HG02884 (cell line): ENCODE data around the gene RAB11B.
A peak's percentile ranks its signal among the peaks of the same experiment; 100 is the strongest.
"Not testable (repeated sequence)": the region's sequence is repeated elsewhere in the genome, so short reads cannot be mapped to it uniquely, and the experiment has no call there.

ENCODE experiments used
- ATAC-seq: cut with Tn5 transposase; IDR thresholded peaks from one replicate; pipeline ENCODE4 v1.9.1; 2021; ENCODE audit warnings: mild to moderate bottlenecking, moderate library complexity; ENCODE audit not compliant: unreplicated experiment

The RAB11B gene

GRCh38 chr19:8425331-8425730, 35.2 kb downstream of the RAB11B start:
- ATAC-seq = not testable (repeated sequence)

GRCh38 chr19:8426283-8426682, 36.1 kb downstream of the RAB11B start:
- ATAC-seq = no peak

GRCh38 chr19:8429044-8429443, 38.9 kb downstream of the RAB11B start:
- no peak for ATAC-seq

- no peak for ATAC-seq
Measured at GRCh38 chr19:8429826-8430225, 39.7 kb downstream of the RAB11B start.

- no peak for ATAC-seq
Measured at GRCh38 chr19:8430650-8431049, 40.5 kb downstream of the RAB11B start.

GRCh38 chr19:8438236-8438635, 48.1 kb downstream of the RAB11B start:
- ATAC-seq = no peak

- no peak for ATAC-seq
Measured at GRCh38 chr19:8441725-8442544, 51.8 kb downstream of the RAB11B start.

GRCh38 chr19:8444140-8444676, 54.0 kb downstream of the RAB11B start:
- ATAC-seq = not testable (repeated sequence)

GRCh38 chr19:8444677-8445487, 54.7 kb downstream of the RAB11B start, which contains the start of gene HNRNPM:
Gene HNRNPM, plus strand, starts transcription at chr19:8444975. Its CDS starts 24 bp downstream, at chr19:8444999.
- peak; percentile 81 for ATAC-seq

- no peak for ATAC-seq
Measured at GRCh38 chr19:8445488-8446001, 55.4 kb downstream of the RAB11B start.

GRCh38 chr19:8446061-8446709, 56.0 kb downstream of the RAB11B start:
- ATAC-seq = no peak

GRCh38 chr19:8449830-8450229, 59.7 kb downstream of the RAB11B start:
- ATAC-seq = no peak

GRCh38 chr19:8451377-8451776, 61.2 kb downstream of the RAB11B start:
- no peak for ATAC-seq

GRCh38 chr19:8451885-8452284, 61.7 kb downstream of the RAB11B start:
- no peak for ATAC-seq

GRCh38 chr19:8452446-8453123, 62.4 kb downstream of the RAB11B start:
- no peak for ATAC-seq

- no peak for ATAC-seq
Measured at GRCh38 chr19:8453616-8454015, 63.5 kb downstream of the RAB11B start.
